ENCODE results near the gene TRAPPC2B. TPM values are rescaled to one million over a fixed set of nuclear protein-coding genes. Genes with fewer than 3 reads are reported as not detected.

Gene TRAPPC2B
- total and polyA plus RNA-seq, 2 experiments from 2014 or later: 27.8 to 39.0 TPM

GRCh38 chr19:57398868-57399267 lies 35.5 kb downstream of the TRAPPC2B start:
- Histone ChIP-seq H3K79me2 (peaks cover 15% of the 10 kb centered on the region), H3K27me3 (no peaks in the 10 kb centered on the region), H2AFZ (no peak overlapping the region), H3K9me3 (ENCODE audit: low read depth) (no peaks in the 10 kb centered on the region), H3K4me3 (no peak overlapping the region), H3K36me3 (replicated peaks; ENCODE audit: insufficient read depth, low read depth) (peaks cover 8% of the 10 kb centered on the region), H3K9me2 (replicated peaks; ENCODE audit: insufficient read depth) (no peaks in the 10 kb centered on the region), H3K4me2 (no peak overlapping the region), H4K20me1 (ENCODE audit: insufficient read depth, poor library complexity, severe bottlenecking) (no peaks in the 10 kb centered on the region), H3K27ac (no peak overlapping the region), H3K4me1 (ENCODE audit: insufficient read depth) (no peaks in the 10 kb centered on the region)
- over 99% methylated on average over 5 of the region's 5 CpGs for WGBS (ENCODE audit: low lambda C conversion rate, missing lambda C conversion rate)
- DNase-seq (ENCODE audit: low spot score): no peak
- TF ChIP-seq EZH2 (IDR thresholded peaks at IDR 0.05; ENCODE audit: borderline replicate concordance): no peak

DNA sequence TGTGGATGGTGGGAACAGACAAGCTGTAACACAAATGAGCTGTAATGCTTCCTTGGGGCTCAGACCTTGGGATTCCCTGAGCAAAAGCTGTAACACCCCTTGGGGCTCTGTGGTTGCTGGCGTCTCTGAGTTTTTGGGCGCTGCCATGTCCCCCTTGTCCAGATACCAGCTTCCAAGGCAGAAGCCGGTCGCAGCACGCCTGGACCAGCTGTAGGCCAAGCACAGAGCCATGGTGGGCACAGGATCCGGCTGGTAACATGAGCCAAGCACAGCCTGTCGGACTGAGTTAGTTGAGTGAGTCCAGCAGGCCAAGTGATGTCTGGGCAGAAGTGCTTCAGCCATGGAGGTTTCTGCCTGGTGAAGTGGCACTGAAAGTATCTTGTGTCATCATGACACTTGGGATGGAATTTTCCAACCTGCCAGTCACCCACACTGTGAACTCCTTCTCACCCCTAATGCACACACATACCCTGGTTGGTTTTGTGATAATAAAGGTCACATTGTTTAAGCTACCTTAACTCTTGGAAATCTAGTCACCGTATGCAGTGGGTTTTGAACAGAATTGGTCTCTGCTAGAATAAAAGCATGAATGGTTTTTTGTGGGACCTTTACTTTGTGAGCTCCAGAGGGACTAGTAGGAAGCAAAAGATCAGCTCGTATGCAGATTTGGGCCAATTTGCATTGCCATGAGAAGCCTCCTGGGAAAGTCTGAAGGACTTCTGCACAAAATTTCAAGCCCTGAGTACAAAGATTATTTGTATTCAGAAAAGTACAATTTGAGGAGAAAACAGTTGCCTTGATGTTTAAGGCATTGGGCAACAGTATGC lies 40.6 kb downstream of the TRAPPC2B start:
- H3K36me3 ChIP-seq (replicated peaks; ENCODE audit: insufficient read depth, low read depth): peaks cover 1% of the 10 kb centered on the region
- H3K9me3 ChIP-seq (ENCODE audit: low read depth): no peaks in the 10 kb centered on the region
- DNase-seq (ENCODE audit: low spot score): no peak
- H3K4me1 ChIP-seq (ENCODE audit: insufficient read depth): no peaks in the 10 kb centered on the region
- H3K9me2 ChIP-seq (replicated peaks; ENCODE audit: insufficient read depth): no peaks in the 10 kb centered on the region
- H3K4me3 ChIP-seq: no peak overlapping the region
- no peaks in the 10 kb centered on the region for H3K27me3 ChIP-seq
- H2AFZ ChIP-seq: no peak overlapping the region
- 93% methylated on average over 9 of the region's 9 CpGs for WGBS (ENCODE audit: low lambda C conversion rate, missing lambda C conversion rate)
- H3K79me2 ChIP-seq: no peaks in the 10 kb centered on the region
- no peak overlapping the region for H3K4me2 ChIP-seq
- no peaks in the 10 kb centered on the region for H4K20me1 ChIP-seq (ENCODE audit: insufficient read depth, poor library complexity, severe bottlenecking)
- no peak for TF ChIP-seq EZH2phosphoT487 (IDR thresholded peaks at IDR 0.05; ENCODE audit: low read depth, severe bottlenecking, unreplicated experiment)
- no peak for TF ChIP-seq EZH2 (IDR thresholded peaks at IDR 0.05; ENCODE audit: borderline replicate concordance)
- TF ChIP-seq, protein P1, sequence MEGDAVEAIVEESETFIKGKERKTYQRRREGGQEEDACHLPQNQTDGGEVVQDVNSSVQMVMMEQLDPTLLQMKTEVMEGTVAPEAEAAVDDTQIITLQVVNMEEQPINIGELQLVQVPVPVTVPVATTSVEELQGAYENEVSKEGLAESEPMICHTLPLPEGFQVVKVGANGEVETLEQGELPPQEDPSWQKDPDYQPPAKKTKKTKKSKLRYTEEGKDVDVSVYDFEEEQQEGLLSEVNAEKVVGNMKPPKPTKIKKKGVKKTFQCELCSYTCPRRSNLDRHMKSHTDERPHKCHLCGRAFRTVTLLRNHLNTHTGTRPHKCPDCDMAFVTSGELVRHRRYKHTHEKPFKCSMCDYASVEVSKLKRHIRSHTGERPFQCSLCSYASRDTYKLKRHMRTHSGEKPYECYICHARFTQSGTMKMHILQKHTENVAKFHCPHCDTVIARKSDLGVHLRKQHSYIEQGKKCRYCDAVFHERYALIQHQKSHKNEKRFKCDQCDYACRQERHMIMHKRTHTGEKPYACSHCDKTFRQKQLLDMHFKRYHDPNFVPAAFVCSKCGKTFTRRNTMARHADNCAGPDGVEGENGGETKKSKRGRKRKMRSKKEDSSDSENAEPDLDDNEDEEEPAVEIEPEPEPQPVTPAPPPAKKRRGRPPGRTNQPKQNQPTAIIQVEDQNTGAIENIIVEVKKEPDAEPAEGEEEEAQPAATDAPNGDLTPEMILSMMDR (IDR thresholded peaks at IDR 0.05; ENCODE audit: poor library complexity): no peak
- no peak overlapping the region for H3K27ac ChIP-seq

- WGBS (ENCODE audit: low lambda C conversion rate, missing lambda C conversion rate): 19% methylated on average over 8 of the region's 8 CpGs
Measured at GRCh38 chr19:57406516-57407123, 43.3 kb downstream of the TRAPPC2B start.

More at GRCh38 chr19:57406516-57407123, 43.3 kb downstream of the TRAPPC2B start:
- H3K27ac ChIP-seq: no peak overlapping the region
- H3K4me3 ChIP-seq: no peak overlapping the region
- H3K79me2 ChIP-seq: peaks cover 4% of the 10 kb centered on the region
- TF ChIP-seq, protein P1 (IDR thresholded peaks at IDR 0.05; ENCODE audit: poor library complexity): peak; percentile 85
- TF ChIP-seq EZH2phosphoT487 (IDR thresholded peaks at IDR 0.05; ENCODE audit: low read depth, severe bottlenecking, unreplicated experiment): no peak
- no peaks in the 10 kb centered on the region for H3K9me2 ChIP-seq (replicated peaks; ENCODE audit: insufficient read depth)
- DNase-seq (ENCODE audit: low spot score): peak; percentile 86
- no peaks in the 10 kb centered on the region for H3K36me3 ChIP-seq (replicated peaks; ENCODE audit: insufficient read depth, low read depth)
- no peaks in the 10 kb centered on the region for H4K20me1 ChIP-seq (ENCODE audit: insufficient read depth, poor library complexity, severe bottlenecking)
- H3K27me3 ChIP-seq: no peaks in the 10 kb centered on the region
- no peak overlapping the region for H3K4me2 ChIP-seq
- no peaks in the 10 kb centered on the region for H3K9me3 ChIP-seq (ENCODE audit: low read depth)
- no peaks in the 10 kb centered on the region for H3K4me1 ChIP-seq (ENCODE audit: insufficient read depth)
- H2AFZ ChIP-seq: no peak overlapping the region
